GM12872 (cell line): ENCODE data around the gene GMPS.

ENCODE experiments used
- CTCF ChIP-seq: IDR thresholded peaks from 3 replicates; pipeline ENCODE4 v1.5.1; 2011; ENCODE audit warnings: low read depth, mild to moderate bottlenecking, low read length, moderate library complexity; ENCODE audit not compliant: insufficient read depth

Gene GMPS

GRCh38 chr3:155972885-155973584 lies 102.6 kb downstream of the GMPS start:
- no peak for TF ChIP-seq CTCF

- TF ChIP-seq CTCF: no peak
Observed at GRCh38 chr3:155978324-155978723, 107.9 kb downstream of the GMPS start.

- TF ChIP-seq CTCF: no peak
Observed at GRCh38 chr3:155979746-155980145, 109.3 kb downstream of the GMPS start.

DNA sequence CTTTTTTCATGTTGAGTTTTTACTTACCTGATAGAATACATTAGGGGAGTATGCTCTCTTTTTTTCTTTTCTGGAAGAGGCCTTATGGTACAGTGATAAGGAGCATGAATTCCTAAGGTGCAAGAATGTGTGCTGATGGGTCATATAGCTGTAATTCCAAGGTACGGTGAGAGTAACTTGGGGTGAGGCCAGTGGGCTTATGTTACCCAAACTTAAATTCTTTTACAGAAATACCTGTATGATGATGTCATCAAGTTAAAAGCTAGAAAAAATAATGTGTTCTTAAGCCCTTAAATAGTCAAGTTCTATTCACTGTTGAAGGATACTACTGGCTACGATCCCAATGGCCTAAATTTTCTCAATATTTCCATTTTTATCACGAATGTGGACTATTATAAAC lies 111.2 kb downstream of the GMPS start:
- no peak for TF ChIP-seq CTCF

DNA sequence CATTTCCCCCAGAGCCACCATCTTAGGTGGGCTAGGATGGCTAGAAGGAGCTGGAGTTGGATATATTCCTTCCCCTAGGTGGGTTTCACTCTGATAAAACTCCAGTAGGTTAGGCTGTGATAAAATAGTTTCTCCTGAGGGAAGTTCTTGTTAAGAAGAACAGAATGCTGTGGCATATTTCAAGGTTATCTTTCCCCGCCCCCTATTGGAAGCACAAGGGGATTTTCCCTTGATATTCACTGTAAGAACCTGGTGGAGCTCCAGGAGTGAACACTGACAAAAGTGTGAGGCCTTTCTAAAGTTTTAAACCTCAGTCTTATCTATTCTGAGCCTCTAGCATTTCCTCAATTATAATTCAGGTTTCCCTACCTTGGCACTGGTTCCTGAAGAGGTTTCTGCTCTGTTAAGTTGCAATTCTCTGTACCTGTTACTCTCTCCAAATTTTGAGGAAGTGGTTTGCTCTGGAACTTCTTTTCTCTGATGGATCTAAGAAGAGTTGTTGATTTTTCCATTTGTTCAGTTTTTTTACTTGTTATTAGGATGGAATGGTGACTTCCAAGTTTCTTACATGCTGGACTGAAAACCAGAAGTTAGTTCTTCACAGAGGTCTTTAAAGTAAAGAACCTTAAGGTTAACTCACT lies 113.5 kb downstream of the GMPS start:
- TF ChIP-seq CTCF: no peak

DNA sequence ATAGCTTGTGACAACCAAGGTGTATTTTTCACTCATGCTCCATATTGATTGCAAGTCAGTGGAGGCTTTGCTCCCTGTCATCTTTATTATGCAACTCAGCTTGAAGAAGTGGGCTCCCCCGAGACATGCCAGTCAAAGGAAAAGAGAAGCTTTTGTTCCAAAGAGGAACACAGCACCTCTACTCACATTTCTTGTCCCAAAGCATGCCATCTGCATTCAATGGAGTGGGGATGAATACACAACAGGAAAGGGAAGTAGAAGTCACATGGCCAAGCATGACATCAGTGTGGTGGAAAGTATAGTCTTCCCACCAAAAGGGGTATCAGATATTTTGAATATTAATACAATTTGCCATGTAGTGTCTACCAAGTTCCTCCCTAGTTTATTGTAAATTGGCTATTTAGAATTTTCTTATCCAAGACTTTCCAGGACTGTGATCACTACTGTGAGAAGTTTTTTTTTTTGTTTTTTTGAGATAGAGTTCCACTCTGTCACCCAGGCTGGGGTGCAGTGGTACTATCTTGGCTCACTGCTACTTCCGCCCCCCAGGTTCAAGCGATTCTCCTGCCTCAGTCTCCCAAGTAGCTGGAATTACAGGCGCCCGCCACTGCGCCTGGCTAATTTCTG lies 114.5 kb downstream of the GMPS start:
- TF ChIP-seq CTCF: no peak

- no peak for TF ChIP-seq CTCF
Observed at GRCh38 chr3:155989536-155989935, 119.1 kb downstream of the GMPS start.
